GM19099 (cell line): Measurements from ENCODE around the gene CD3E.

ENCODE experiments used
- POLR2A ChIP-seq: IDR thresholded peaks from 3 replicates; pipeline ENCODE4 v1.6.1; 2011; ENCODE audit warnings: low read depth; ENCODE audit not compliant: insufficient read length; ENCODE audit errors: extremely low read depth

The CD3E gene

DNA sequence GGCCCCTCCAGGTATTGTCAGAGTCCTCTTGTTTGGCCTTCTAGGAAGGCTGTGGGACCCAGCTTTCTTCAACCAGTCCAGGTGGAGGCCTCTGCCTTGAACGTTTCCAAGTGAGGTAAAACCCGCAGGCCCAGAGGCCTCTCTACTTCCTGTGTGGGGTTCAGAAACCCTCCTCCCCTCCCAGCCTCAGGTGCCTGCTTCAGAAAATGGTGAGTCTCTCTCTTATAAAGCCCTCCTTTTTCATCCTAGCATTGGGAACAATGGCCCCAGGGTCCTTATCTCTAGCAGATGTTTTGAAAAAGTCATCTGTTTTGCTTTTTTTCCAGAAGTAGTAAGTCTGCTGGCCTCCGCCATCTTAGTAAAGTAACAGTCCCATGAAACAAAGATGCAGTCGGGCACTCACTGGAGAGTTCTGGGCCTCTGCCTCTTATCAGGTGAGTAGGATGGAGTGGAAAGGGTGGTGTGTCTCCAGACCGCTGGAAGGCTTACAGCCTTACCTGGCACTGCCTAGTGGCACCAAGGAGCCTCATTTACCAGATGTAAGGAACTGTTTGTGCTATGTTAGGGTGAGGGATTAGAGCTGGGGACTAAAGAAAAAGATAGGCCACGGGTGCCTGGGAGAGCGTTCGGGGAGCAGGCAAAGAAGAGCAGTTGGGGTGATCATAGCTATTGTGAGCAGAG, at the start of gene CD3E:
CD3E (plus strand) TSS at position 163 of the 681 bp plus-strand sequence; CDS start at position 386, 223 bp downstream.
- TF ChIP-seq POLR2A: no peak

DNA sequence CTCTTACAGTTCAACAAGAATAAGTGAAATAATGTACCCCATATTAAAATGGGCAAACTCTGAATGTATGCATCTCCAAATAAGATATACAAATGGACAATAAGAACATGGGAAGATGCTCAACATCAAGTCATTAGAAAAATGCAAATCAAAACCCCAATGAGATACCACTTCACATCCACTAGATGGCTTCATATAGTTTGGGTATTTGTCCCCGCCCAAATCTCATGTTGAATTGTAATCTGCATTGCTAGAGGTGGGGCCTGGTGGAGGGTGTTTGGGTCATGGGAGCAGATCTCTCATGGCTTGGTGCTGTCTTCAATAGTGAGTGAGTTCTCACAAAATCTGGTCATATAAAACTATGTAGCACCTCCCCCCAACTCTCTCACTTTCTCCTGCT, 46.1 kb upstream of the CD3E start:
- no peak for TF ChIP-seq POLR2A

DNA sequence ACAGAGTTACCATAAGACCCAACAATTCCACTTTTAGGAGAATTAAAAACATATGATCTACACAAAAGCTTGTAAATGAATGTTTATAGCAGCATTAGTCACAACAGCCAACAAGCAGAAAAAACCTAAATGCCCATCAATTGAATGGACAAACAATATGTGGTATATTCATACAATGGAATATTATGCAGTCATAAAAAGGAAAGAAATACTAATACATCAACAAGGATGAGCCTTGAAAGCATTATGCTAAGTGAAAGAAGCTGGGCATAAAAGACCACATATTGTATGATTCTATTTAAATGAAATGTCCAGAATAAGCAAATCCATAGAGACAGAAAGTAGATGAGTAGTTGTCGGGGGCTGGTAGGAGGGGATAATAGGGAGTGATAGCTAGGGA, 45.4 kb upstream of the CD3E start:
- TF ChIP-seq POLR2A: no peak

DNA sequence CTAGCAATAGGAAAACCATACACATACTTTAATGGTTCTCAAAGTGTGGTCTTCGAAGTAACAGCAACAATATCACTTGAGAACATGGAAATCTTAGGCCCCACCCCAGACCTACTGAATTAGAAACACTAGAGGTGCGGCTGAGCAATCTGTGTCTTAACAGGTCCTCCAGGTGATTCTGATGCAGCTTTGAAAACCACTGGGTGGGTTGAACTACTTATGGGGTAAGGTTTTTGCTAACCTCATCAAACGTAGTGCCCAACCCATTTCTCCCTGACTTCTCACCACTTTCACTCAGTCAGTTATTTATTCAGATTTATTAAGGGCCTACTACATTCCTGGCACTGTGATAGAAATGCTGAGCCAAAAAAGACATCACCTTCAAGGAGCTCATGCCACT, 44.2 kb upstream of the CD3E start:
- no peak for TF ChIP-seq POLR2A

DNA sequence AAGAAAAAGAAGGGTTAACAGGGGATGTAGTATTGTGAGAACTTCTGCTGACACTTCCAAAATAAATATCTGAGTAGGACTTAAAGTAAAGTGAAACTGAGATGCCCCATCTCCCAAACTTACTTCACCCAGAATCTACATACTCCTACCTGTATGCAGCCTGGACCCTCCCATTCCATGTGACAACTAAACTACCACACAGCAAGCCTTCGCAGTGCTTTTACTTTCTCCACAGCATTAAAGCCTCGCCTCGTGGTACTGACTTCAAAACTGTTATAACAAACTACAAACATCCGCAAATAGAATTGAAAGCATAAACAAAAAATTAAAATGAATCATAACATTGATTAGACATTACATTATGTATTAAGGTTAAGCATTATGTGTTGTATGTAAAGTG, 41.4 kb upstream of the CD3E start:
- no peak for TF ChIP-seq POLR2A

DNA sequence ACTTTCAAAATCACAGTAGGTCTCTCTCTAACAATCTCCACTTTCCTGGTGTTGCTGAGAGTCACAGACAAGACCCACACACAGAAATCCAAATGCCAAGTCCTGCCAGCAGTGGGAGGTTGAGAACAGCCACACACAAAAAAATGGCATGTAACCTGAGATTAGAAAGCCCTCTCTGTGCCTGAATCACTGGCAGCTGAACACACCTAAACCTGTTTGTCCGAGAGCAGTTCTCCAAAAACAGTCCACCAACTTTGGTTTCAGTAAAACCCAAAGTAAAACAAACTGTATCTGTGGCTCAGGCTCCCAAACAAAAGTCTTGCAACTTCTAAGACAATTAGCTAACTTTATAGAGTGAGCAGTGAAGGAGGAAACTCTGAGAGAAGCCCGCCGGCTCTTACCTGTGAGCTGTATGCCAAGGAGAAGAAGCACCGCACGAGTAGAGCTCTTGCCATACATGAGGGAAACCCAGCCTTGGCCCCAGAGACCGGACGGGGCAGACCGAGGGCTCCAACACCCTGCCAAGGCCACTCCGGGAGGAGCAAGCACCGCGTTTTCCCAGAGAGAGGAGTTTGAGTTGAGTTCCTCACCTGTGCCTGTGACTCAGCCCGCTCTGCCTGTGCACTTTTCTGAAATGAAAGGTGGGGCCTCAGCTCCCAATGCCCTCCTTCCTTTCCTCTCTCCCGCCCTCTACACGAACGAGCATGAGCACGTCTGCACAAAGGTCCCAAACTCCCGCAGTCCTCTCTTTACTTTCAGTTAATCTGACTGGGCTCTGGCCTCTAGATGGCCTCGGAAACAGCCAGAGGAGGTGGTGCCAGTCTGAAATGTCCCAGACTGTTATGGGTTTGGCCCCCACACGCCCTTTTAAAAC, 40.6 kb upstream of the CD3E start, which contains the start of gene MPZL2:
MPZL2 (minus strand) TSS at position 603 of the 874 bp plus-strand sequence; CDS start at position 459, 144 bp downstream.
- TF ChIP-seq POLR2A: no peak

DNA sequence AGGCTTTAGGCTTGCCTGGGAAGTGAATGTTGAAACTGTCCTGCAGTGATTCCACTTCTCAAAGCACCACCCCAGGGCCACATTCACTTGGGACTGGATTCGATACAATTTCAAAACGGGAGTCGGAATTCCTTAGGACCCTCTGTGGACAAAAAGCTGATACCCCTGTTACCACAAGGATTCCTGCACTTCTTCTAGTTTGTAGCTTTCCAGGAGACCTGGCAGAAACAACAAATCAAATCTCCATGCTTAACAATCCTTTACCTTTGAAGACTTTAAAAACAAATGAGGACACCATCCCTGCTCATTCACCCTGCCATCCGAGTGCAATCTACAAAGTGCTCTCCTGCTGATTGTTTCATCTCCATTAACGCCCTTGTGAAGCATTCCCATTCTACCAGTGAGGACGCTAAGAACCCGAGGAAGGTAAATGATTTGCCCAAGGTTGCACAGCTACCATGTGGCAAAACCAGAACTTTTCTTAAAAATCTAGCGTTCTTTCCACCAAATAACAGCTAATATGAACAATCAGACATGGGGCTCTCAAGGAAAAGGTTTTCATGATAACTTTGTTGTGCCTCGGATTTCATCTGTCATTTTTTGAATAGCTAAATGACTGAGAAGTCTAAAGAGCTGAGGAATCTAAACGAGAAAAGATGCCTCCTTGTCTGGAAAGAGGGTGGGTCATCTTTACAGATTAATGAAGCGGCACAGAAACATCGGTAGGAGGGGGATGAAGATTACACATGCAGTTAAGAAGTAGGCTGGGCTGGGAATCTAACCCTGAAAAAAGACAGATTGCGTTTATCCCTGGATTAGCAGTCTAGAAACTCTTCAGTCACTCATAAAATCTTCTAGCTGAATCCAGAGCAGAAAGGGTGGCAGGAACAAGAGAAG, 39.7 kb upstream of the CD3E start:
- TF ChIP-seq POLR2A: no peak

DNA sequence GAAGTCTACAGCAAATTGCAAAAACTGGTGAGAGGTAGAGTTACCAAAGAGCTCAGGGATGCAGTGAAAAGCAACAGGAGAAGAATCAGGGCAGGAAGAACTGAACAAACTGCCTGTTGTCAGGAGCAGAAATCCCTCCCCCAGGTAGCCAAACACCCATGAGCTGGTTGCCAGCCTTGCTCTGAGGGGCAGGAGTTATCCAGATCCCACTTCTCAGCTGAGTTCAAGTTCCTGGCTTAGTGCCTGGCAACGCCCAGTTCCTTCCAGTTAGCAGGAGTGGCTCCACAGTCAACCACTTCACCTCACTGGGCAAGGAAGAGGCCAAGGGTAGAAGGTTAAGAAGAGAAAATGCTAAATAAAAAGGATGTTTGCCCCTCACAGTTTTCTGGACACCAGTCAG, 38.6 kb upstream of the CD3E start:
- TF ChIP-seq POLR2A: no peak

DNA sequence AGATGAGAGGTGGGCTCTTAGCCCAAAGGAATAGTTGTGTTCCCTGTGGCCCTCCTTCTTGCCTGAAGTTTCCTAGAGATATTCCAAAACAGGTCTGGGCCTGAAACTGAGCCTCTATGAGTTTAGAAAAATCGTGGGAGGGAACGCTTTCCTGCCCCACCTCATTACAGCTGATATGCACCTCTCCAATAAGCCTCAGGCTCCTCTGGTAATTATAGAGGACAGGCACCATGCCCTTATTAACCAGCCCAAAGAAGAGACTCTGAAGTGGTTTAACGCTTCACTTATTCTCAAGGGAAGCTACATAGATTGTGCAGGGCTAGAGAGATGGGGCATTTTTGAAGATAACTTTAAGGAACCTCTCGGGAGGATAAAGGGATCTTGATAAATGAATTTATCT, 37.0 kb upstream of the CD3E start:
- no peak for TF ChIP-seq POLR2A

DNA sequence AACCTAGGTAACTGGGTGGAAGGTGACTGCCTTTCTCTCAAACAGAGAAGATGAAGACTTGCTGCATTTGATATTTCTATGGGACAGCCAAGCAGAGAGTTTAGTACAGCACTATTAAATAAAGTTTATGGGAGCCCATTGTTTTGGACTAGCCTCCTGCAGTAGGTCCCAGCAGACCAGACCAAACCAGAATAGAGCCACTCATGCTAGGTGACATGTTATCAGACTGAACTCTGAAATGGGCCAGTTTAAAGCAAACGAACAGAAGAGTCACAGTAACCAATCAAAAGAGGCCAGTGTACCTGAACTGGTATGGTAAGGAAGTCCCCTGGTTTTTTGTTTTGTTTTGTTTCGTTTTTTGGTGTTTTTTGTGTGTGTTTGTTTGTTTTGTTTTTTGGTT, 32.5 kb upstream of the CD3E start:
- TF ChIP-seq POLR2A: no peak

DNA sequence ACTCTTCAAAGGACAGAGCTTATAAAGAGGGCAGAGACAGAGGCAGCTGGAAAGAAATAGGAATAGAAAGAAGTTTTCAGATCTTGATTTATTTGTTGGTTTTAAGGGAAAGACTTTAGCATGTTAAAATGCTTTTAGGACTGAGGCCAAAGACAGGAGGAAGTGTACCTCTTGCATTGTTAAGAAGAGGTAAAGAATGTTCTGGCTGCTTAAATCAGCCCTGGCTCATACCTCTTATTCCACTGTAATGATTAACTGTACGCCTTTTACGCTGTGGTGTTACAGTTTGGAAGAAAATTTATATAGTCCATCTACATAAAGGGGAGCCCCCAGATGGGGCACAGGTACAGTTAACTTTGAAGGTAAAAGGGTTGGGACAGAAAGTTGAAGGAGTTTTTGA, 30.3 kb upstream of the CD3E start:
- TF ChIP-seq POLR2A: no peak

DNA sequence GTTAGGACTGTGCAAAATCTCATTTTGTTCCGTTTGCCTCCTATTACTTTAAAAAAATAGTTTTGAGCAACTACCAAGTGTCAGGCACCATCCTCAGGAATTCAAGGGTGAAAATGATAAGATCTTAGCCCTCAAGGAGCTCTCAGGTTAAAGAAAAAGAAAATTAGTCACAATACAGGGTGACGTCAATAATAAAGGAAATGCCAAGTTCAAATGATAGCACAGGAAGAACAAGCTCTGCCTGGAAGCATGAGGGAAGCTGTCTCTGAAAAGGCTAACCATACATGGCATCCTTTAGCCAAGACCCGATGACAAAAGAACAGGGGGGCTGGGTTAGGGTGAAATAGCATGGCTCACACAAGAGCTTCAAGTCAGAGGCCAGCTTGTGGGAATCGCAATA, 29.4 kb upstream of the CD3E start:
- TF ChIP-seq POLR2A: no peak

DNA sequence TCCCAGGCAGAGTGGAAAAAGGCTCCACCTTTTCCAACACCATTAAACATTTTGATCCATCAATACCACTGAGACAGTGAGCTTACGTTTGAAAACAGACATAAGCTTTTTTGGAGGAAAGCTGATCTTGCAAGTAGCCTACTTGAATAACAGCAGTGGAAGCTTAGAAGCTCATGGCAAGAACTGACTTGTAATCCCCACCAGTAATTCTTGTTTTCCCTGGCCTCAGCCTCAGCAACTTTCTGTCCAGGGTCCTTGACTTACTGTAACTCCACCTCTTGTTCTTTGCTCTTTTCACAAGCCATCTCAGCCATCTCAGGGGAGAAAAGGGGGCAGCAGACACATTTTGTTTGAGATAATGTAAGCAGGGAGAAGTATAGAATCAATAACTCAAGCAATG, 28.1 kb upstream of the CD3E start:
- TF ChIP-seq POLR2A: no peak

DNA sequence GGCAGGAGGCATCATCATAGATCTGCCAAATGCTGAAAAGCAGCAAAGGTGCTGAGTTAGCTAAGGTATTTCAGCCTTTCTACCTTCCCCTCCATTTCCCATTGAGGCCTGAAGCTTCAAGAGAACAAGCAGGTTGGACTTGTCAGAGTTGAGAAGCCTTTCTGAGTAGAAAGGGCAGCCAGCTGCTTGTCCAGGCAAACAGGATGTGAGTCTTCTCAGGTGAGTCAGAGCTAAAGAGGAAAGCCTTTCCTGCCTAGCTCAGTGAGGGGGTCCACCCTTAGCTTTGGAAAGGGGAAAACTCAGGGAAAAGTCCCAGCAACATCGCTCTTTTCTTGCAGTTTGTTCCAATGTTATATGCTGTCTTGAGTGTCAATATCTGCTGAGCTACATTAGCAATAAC, 27.2 kb upstream of the CD3E start:
- no peak for TF ChIP-seq POLR2A

DNA sequence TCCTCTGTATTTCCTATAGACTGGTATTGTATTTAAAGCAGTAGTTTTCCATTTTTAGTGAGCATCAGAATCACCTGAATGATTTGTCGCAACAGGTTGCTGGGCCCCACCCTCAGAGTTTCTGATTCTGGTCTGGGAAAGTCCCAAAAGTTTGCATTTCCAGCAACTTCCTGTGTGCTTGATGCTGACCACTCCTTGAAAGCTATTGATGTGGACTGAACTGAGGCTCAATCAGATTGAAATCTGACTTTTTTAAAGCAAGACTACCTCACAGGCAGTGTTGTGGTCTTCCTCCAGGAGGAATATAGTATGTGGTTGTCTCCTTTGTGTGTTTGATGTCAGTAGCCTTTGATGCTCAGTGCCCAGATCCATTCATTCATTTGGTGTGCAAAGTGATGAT, 23.2 kb upstream of the CD3E start:
- no peak for TF ChIP-seq POLR2A
